Natural killer cell treated with Interleukin-12 subunit alpha and Interleukin-12 subunit beta and Interleukin-15 and Interleukin-18, amount 100 ng/mL, for 72 hours (primary cell): ENCODE results near the gene ULBP2. TPM values are rescaled to one million over a fixed set of nuclear protein-coding genes. Genes with fewer than 3 reads are reported as not detected.
A peak's percentile ranks its signal among the peaks of the same experiment; 100 is the strongest.
"Not testable (repeated sequence)": the region's sequence is repeated elsewhere in the genome, so short reads cannot be mapped to it uniquely, and the experiment has no call there.

Experiments used
- ATAC-seq, 2 donors: fragments of 150-1000 bp; cut with Tn5 transposase in 1 of 2; sonication (Bioruptor Pico), chemical (Tn5 transposase) in 1 of 2; 2 replicates each; pipeline ENCODE4 v1.10.0; 2021
- DNase-seq: peaks from one replicate; pipeline ENCODE4 v3.0.0; 2022; ENCODE audit warnings: low spot score
- H3K27ac Mint-ChIP-seq, 2 donors: 1 replicate in 1 of 2; 2 replicates in 1 of 2; pipeline ENCODE4 v1.8.0; 2022; ENCODE audit warnings: mixed read lengths in 2 of 2, mild to moderate bottlenecking in 1 of 2, moderate library complexity in 1 of 2
- H3K27me3 Mint-ChIP-seq, 2 donors: 1 replicate in 1 of 2; 2 replicates in 1 of 2; pipeline ENCODE4 v1.8.0; 2022; ENCODE audit warnings: mixed read lengths in 2 of 2
- H3K36me3 Mint-ChIP-seq: one replicate; pipeline ENCODE4 v1.8.0; 2022; ENCODE audit warnings: mixed read lengths
- H3K4me1 Mint-ChIP-seq, 2 donors: 1 replicate in 1 of 2; 2 replicates in 1 of 2; pipeline ENCODE4 v1.8.0; 2022; ENCODE audit warnings: low read depth in 2 of 2, mixed read lengths in 2 of 2, mild to moderate bottlenecking in 1 of 2
- H3K4me3 Mint-ChIP-seq: one replicate; pipeline ENCODE4 v1.8.0; 2022; ENCODE audit warnings: mixed read lengths
- H3K9me3 Mint-ChIP-seq: 2 replicates; pipeline ENCODE4 v1.8.0; 2022; ENCODE audit warnings: mixed read lengths
- total RNA-seq, 2 donors: library from RNA; stranded (reverse); gene quantifications; one replicate each; pipeline ENCODE4 v1.2.3, GENCODE V29; 2022

ULBP2 gene
- total RNA-seq, 2 donors from 2014 or later, result 0.98 to 4.0 TPM

DNA sequence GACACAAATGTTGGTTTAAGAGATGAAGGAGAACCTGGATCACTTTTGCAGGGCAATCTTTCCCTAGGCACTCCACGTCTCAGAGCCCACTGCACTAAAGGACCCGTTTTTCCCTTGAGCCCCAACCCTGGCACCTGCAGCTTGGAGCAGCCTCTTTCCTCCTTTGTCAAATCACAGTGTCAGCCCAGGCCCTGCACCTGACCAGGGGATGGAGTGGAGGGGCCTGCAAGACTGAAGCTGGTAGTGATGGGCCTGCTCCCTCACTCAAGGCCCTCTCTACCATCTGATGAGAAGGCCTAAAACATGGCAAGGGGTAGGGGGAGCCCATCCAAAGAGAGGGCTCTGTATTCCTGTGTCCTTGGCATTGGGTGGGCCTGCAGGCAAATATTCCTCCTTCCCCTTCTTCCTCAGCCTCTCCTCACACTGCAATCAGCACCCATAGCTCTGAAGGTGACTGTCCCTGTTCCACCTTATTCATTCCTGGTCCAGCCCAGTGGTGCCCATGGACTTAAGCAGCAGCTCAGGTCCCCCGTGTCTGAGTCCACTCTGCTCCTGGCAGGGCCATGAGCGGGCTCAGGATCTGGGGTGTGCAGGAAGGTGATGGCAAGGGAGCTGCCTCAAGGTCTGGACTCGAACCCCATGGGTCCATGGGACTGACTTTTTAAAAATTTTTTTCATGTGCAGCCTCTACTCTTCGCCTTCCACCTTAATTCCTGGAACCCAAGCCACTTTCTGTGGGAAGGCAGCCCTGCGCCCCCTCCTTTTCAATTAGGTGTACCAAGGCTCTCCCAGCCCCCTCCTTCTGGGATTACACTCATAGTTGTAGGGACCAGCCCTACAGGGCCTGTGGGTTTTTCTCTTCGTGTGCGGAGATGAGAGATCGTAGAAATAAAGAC lies 25.6 kb upstream of the ULBP2 start:
- Mint-ChIP-seq H3K36me3 (no peaks in the 10 kb centered on the region), H3K27ac (no peak overlapping the region), H3K9me3 (no peaks in the 10 kb centered on the region), H3K27me3 (peaks cover 40 to 51% of the 10 kb centered on the region in 2 donors), H3K4me1 (no peaks in the 10 kb centered on the region), H3K4me3 (no peak overlapping the region)
- DNase-seq (no peak), ATAC-seq (no peak)

GRCh38 chr6:149917679-149918078 lies 24.1 kb upstream of the ULBP2 start:
- Mint-ChIP-seq H3K4me3 (no peak overlapping the region), H3K27ac (no peak overlapping the region), H3K4me1 (peaks cover 0 to 4% of the 10 kb centered on the region in 2 donors), H3K36me3 (no peaks in the 10 kb centered on the region), H3K27me3 (peaks cover 46 to 62% of the 10 kb centered on the region in 2 donors), H3K9me3 (no peaks in the 10 kb centered on the region)
- no peak for ATAC-seq
- DNase-seq, result no peak

DNA sequence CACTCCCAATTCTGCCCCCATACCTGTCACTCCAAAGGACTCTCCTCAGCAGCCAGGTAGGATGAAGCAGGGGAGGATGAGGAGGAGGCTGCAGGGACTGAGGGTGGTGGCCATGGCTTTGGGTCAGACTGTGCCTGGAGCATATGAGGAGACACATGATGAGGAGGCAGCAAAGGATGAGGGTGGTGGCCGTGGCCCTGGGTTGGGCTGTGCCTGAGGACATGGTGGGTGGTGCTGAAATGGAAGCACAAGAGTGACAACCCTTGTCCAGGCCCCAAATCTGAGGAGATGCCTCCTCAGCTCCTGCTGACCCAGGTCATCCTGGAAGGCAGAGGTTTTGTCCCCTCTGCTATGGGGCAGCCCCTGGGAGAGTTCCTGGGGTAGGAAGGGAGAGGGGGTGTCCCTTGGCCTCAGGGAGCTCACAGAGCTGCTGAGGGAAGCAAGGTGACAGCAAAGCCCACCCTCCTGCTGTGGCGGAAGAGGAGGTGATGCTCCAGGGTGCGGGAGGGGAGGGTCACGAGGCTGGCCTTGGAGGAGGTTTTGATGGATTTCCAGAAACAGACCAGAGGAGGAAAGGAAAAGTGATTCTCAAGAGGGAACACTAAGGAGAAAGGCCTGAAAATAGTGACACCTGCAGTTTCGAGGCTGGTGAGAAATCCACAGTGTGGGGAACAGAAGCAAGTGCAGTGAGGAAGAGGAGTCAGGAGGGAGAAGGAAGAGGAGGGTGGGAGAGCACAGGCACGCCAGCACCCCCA lies 23.5 kb upstream of the ULBP2 start:
- Mint-ChIP-seq H3K27ac (no peak overlapping the region), H3K27me3 (peaks cover 45 to 63% of the 10 kb centered on the region in 2 donors), H3K9me3 (no peaks in the 10 kb centered on the region), H3K4me1 (peaks cover 5 to 11% of the 10 kb centered on the region in 2 donors), H3K4me3 (no peak overlapping the region), H3K36me3 (no peaks in the 10 kb centered on the region)
- ATAC-seq (no peak), DNase-seq (no peak)

- H3K36me3 Mint-ChIP-seq, H3K9me3 Mint-ChIP-seq, DNase-seq, H3K4me3 Mint-ChIP-seq, H3K27ac Mint-ChIP-seq, ATAC-seq: not testable (repeated sequence)
- Mint-ChIP-seq H3K27me3 (peaks cover 47 to 62% of the 10 kb centered on the region in 2 donors), H3K4me1 (peaks cover 9 to 14% of the 10 kb centered on the region in 2 donors)
Observed at GRCh38 chr6:149919126-149919833, 22.5 kb upstream of the ULBP2 start.

- Mint-ChIP-seq H3K27ac (no peak overlapping the region), H3K4me1 (peaks cover 9 to 14% of the 10 kb centered on the region in 2 donors), H3K9me3 (no peaks in the 10 kb centered on the region), H3K4me3 (no peak overlapping the region), H3K36me3 (no peaks in the 10 kb centered on the region), H3K27me3 (peaks cover 51 to 62% of the 10 kb centered on the region in 2 donors)
- no peak for DNase-seq
- ATAC-seq, result no peak
Observed at GRCh38 chr6:149919834-149920225, 22.0 kb upstream of the ULBP2 start.

DNA sequence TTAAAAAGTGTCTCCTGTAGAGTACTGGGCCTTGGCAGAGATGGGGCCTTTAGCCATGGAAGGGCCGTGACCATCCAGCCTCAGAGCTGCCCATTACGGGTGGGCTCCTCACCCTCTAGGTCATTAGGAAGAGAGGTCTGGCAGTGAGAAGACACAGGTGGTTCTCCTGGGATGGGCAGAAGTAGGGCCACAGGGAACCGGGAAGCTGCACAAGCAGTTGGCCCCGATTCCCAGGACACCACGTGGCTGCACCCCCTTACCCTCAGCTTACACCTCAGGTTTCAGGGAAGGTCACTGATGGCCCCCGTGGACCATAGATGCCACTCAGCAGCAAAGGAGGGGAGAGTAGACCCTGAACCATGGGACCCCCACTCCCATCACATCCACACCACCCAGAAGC lies 20.5 kb upstream of the ULBP2 start:
- H3K4me3 Mint-ChIP-seq, result no peak overlapping the region
- no peak overlapping the region for H3K27ac Mint-ChIP-seq
- no peak for ATAC-seq
- no peak for DNase-seq
- H3K36me3 Mint-ChIP-seq, result no peaks in the 10 kb centered on the region
- H3K9me3 Mint-ChIP-seq, result no peaks in the 10 kb centered on the region
- peaks cover 13 to 16% of the 10 kb centered on the region in 2 donors for H3K4me1 Mint-ChIP-seq
- peaks cover 61 to 74% of the 10 kb centered on the region in 2 donors for H3K27me3 Mint-ChIP-seq

GRCh38 chr6:149922091-149922490 lies 19.7 kb upstream of the ULBP2 start:
- Mint-ChIP-seq H3K27me3 (peaks cover 59 to 80% of the 10 kb centered on the region in 2 donors), H3K4me1 (peaks cover 15 to 17% of the 10 kb centered on the region in 2 donors), H3K4me3 (peak overlapping the region; percentile 17)
- ATAC-seq, H3K27ac Mint-ChIP-seq, DNase-seq, H3K9me3 Mint-ChIP-seq, H3K36me3 Mint-ChIP-seq: not testable (repeated sequence)

DNA sequence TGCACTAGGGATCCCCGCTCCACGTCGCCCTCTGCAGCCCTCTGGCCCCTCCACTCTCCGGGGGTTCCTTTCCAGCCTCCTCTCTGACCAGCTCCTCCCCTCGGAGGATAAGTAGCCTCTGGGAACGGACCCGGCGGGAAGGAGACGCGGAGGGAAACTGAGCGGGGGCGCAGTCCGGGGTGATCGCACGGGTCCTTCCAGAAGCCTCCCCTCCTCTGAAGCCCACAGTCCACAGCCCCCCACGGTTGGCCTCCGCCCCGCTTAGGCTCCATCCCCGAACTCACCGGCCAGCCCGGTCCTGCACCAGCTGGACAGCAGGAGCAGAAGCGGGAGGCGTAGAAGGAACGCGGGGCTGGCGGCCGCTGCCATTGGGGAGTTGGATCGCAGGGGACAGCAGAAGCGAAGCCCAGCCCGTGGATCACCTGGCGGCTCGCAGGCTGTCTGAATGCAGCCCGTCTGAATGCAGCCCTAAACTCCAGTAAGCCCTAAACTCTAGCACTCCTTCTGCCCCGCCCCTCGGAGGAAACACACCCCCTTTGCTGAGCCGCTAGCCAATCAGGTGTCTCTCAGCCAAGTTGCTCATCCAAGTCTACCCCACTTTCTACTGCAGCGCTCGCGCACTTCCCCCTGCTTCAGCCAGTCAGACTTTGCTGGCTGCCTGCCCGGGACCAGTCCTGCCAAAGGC lies 19.0 kb upstream of the ULBP2 start, which contains the start of gene RAET1G:
TSS of gene RAET1G (minus strand) at position 480 of the 685 bp plus-strand sequence. CDS start at position 369, 111 bp downstream.
- peak within 1 kb of the TSS; percentile 68 for H3K4me3 Mint-ChIP-seq
- H3K27me3 Mint-ChIP-seq, result peaks cover 65 to 87% of the 10 kb centered on the region in 2 donors
- H3K27ac Mint-ChIP-seq, result no peak within 1 kb of the TSS
- DNase-seq (peak; percentile 71), ATAC-seq (peak; percentile 90)
- H3K36me3 Mint-ChIP-seq, result no peaks in the 10 kb centered on the region
- H3K4me1 Mint-ChIP-seq, result peaks cover 15 to 17% of the 10 kb centered on the region in 2 donors
- no peaks in the 10 kb centered on the region for H3K9me3 Mint-ChIP-seq

- H3K9me3 Mint-ChIP-seq, result no peaks in the 10 kb centered on the region
- DNase-seq (no peak), ATAC-seq (peak in 1 of 2 donors; percentile 8)
- H3K4me1 Mint-ChIP-seq, result peaks cover 15 to 17% of the 10 kb centered on the region in 2 donors
- no peaks in the 10 kb centered on the region for H3K36me3 Mint-ChIP-seq
- H3K4me3 Mint-ChIP-seq, result peak overlapping the region; percentile 68
- H3K27me3 Mint-ChIP-seq, result peaks cover 72 to 93% of the 10 kb centered on the region in 2 donors
- no peak overlapping the region for H3K27ac Mint-ChIP-seq
Observed at GRCh38 chr6:149923327-149923986, 18.4 kb upstream of the ULBP2 start.

DNA sequence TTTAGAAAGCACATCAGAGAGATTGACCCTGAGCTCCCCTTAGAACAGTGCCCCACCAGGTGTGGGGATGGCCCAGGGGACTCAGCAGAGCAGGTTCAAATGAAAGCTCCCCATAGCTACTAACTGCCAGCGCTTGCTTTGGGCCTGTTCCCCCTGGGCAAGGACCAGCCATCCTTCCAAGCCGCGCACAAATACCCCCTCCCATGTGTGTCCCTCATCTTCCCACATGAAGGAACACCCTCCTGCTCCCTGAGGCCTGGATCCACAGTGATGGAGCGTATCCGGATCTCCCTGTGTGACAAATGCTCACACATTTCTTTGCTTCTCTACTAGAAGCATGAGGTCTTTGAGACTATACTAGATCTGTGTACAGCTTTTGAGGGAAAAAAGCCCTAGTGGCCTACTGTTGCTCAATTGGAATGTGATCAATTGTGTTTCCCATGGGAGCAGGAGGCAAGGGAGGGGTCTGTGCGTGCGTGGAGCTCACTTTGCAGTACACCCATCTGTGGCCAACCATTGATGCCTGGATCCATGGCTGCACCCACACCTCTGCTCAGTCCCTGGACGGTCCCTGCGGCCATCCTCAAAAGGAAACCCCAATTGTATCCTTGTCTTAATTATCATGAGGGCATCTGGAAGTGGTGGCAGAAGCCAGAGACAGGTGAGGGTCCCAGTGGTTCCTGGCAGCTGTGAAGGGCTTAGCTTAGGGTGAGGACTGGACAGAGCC lies 17.4 kb upstream of the ULBP2 start:
- H3K4me1 Mint-ChIP-seq, result peaks cover 15 to 17% of the 10 kb centered on the region in 2 donors
- H3K27ac Mint-ChIP-seq, result no peak overlapping the region
- no peaks in the 10 kb centered on the region for H3K9me3 Mint-ChIP-seq
- ATAC-seq, result no peak
- DNase-seq, result no peak
- H3K36me3 Mint-ChIP-seq, result no peaks in the 10 kb centered on the region
- no peak overlapping the region for H3K4me3 Mint-ChIP-seq
- peaks cover 75 to 94% of the 10 kb centered on the region in 2 donors for H3K27me3 Mint-ChIP-seq

GRCh38 chr6:149924933-149925252 lies 16.9 kb upstream of the ULBP2 start:
- Mint-ChIP-seq H3K4me3 (no peak overlapping the region), H3K27ac (no peak overlapping the region), H3K36me3 (no peaks in the 10 kb centered on the region), H3K9me3 (no peaks in the 10 kb centered on the region), H3K4me1 (peaks cover 15 to 17% of the 10 kb centered on the region in 2 donors), H3K27me3 (peaks cover 78 to 94% of the 10 kb centered on the region in 2 donors)
- DNase-seq (no peak), ATAC-seq (peak in 1 of 2 donors; percentile 8)

- no peak for DNase-seq
- H3K36me3 Mint-ChIP-seq, result no peaks in the 10 kb centered on the region
- H3K27ac Mint-ChIP-seq, result no peak overlapping the region
- no peaks in the 10 kb centered on the region for H3K9me3 Mint-ChIP-seq
- peaks cover 15 to 17% of the 10 kb centered on the region in 2 donors for H3K4me1 Mint-ChIP-seq
- peaks cover 78 to 94% of the 10 kb centered on the region in 2 donors for H3K27me3 Mint-ChIP-seq
- no peak for ATAC-seq
- no peak overlapping the region for H3K4me3 Mint-ChIP-seq
Observed at GRCh38 chr6:149925253-149925973, 16.4 kb upstream of the ULBP2 start.
